ENCODE measurements around the gene DRAP1.

DRAP1 gene

DNA sequence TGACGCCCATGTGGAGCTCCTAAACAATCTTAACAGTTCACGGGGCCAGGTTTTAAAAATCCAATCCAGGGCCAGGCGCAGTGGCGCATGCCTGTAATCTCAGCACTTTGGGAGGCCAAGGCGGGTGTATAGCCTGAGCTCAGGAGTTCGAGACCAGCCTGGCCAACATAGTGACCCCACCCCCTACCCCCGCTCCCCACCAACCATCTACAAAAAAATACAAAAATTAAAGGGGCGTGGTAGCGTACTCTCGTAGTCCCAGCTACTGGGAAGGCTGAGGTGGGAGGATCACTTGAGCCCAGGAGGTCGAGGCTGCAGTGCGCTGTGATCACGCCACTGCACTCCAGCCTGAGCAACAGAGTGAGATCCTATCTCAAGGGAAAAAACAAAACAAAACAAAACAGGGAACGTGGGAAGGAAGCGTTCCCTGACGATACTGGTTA, 41.6 kb downstream of the DRAP1 start:
- no peak for TF ChIP-seq SPI1 (IDR thresholded peaks at IDR 0.05; ENCODE audit: borderline replicate concordance, low read depth)
- Histone ChIP-seq H3K27me3 (ENCODE audit: insufficient read depth, poor library complexity, severe bottlenecking) (no peaks in the 10 kb centered on the region), H3K4me3 (replicated peaks; ENCODE audit: insufficient read depth, low read length) (peak overlapping the region; percentile 80), H3K27ac (replicated peaks) (peak overlapping the region; percentile 88)
- no peak for DNase-seq (ENCODE audit: low read depth in 1 of 2, low spot score in 1 of 2)

DNA sequence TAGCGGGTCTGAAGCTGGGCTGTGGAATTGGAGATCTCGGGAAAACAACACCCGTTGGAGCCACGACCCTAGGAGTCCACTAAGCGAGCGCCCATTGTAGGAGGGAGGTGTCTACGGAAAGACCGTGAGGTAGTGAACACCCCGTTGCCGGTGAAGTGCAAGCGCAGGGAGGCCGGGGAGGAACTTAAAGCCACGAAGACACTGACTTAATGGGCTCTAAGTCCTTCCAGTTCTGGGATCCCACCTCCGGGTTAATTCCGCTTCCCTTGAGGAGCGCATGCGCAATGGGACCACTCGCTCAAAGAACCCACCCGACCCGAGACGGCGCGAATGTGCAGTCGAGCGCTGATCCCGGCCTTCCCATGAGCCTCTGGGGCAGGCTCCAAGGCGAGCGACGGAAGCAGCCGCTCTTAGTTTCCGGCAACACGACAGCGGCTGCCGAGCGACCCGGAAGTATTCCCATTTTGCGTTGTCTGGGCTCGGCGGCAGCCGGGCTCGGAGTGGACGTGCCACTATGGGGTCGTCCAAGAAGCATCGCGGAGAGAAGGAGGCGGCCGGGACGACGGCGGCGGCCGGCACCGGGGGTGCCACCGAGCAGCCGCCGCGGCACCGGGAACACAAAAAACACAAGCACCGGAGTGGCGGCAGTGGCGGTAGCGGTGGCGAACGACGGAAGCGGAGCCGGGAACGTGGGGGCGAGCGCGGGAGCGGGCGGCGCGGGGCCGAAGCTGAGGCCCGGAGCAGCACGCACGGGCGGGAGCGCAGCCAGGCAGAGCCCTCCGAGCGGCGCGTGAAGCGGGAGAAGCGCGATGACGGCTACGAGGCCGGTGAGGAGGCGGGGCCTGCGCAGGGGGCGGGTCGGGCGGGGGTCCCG, 42.3 kb downstream of the DRAP1 start, which contains the start of gene SART1:
Gene SART1, plus strand, starts transcription at position 468 of the 874 bp plus-strand sequence. Its CDS starts 47 bp downstream, at position 515.
- H3K27ac ChIP-seq (replicated peaks) = peak within 1 kb of the TSS; percentile 88
- peak within 1 kb of the TSS; percentile 80 for H3K4me3 ChIP-seq (replicated peaks; ENCODE audit: insufficient read depth, low read length)
- H3K27me3 ChIP-seq (ENCODE audit: insufficient read depth, poor library complexity, severe bottlenecking) = no peaks in the 10 kb centered on the region
- peak; percentile 98 for TF ChIP-seq GABPA (IDR thresholded peaks at IDR 0.05; ENCODE audit: low read depth)
- TF ChIP-seq, protein P1, sequence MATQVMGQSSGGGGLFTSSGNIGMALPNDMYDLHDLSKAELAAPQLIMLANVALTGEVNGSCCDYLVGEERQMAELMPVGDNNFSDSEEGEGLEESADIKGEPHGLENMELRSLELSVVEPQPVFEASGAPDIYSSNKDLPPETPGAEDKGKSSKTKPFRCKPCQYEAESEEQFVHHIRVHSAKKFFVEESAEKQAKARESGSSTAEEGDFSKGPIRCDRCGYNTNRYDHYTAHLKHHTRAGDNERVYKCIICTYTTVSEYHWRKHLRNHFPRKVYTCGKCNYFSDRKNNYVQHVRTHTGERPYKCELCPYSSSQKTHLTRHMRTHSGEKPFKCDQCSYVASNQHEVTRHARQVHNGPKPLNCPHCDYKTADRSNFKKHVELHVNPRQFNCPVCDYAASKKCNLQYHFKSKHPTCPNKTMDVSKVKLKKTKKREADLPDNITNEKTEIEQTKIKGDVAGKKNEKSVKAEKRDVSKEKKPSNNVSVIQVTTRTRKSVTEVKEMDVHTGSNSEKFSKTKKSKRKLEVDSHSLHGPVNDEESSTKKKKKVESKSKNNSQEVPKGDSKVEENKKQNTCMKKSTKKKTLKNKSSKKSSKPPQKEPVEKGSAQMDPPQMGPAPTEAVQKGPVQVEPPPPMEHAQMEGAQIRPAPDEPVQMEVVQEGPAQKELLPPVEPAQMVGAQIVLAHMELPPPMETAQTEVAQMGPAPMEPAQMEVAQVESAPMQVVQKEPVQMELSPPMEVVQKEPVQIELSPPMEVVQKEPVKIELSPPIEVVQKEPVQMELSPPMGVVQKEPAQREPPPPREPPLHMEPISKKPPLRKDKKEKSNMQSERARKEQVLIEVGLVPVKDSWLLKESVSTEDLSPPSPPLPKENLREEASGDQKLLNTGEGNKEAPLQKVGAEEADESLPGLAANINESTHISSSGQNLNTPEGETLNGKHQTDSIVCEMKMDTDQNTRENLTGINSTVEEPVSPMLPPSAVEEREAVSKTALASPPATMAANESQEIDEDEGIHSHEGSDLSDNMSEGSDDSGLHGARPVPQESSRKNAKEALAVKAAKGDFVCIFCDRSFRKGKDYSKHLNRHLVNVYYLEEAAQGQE (IDR thresholded peaks at IDR 0.05; ENCODE audit: insufficient replicate concordance, low read depth) = peak; percentile 78
- no peak for TF ChIP-seq SPI1 (IDR thresholded peaks at IDR 0.05; ENCODE audit: borderline replicate concordance, low read depth)
- TF ChIP-seq, protein P2, sequence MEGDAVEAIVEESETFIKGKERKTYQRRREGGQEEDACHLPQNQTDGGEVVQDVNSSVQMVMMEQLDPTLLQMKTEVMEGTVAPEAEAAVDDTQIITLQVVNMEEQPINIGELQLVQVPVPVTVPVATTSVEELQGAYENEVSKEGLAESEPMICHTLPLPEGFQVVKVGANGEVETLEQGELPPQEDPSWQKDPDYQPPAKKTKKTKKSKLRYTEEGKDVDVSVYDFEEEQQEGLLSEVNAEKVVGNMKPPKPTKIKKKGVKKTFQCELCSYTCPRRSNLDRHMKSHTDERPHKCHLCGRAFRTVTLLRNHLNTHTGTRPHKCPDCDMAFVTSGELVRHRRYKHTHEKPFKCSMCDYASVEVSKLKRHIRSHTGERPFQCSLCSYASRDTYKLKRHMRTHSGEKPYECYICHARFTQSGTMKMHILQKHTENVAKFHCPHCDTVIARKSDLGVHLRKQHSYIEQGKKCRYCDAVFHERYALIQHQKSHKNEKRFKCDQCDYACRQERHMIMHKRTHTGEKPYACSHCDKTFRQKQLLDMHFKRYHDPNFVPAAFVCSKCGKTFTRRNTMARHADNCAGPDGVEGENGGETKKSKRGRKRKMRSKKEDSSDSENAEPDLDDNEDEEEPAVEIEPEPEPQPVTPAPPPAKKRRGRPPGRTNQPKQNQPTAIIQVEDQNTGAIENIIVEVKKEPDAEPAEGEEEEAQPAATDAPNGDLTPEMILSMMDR (IDR thresholded peaks at IDR 0.05; ENCODE audit: insufficient read depth, low read length) = no peak
- TF ChIP-seq POLR2AphosphoS5 (IDR thresholded peaks at IDR 0.05; ENCODE audit: low read depth) = peak; percentile 60
- DNase-seq (ENCODE audit: low read depth in 1 of 2, low spot score in 1 of 2) = peak; percentile 95 to 98

DNA sequence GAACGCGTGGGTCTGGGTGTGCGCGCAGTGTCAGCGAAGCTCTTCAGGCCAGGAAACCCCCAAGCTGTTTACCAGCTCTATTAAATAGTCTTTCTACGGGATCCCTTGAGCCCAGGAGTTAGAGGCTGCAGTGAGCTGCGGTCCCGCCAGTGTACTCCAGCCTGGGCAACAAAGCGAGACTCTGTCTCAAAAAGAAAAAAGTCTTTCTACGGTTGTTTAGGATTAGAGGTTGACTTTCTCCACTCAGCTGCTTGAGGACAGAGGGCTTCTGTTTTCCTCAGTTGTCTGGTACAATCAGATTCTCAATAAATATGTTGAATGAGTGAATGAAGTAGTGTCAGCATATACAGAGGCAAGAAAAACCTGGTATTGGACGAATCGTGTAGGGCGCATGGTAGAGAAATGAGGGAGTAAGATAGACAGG, 42.9 kb downstream of the DRAP1 start:
- Histone ChIP-seq H3K4me3 (replicated peaks; ENCODE audit: insufficient read depth, low read length) (peak overlapping the region; percentile 80), H3K27me3 (ENCODE audit: insufficient read depth, poor library complexity, severe bottlenecking) (no peaks in the 10 kb centered on the region), H3K27ac (replicated peaks) (peak overlapping the region; percentile 47)
- DNase-seq (ENCODE audit: low read depth in 1 of 2, low spot score in 1 of 2) = no peak
- TF ChIP-seq GABPA (IDR thresholded peaks at IDR 0.05; ENCODE audit: low read depth) = no peak
- TF ChIP-seq, protein P2 (IDR thresholded peaks at IDR 0.05; ENCODE audit: insufficient read depth, low read length) = no peak
- TF ChIP-seq, protein P1 (IDR thresholded peaks at IDR 0.05; ENCODE audit: insufficient replicate concordance, low read depth) = no peak
- TF ChIP-seq SPI1 (IDR thresholded peaks at IDR 0.05; ENCODE audit: borderline replicate concordance, low read depth) = no peak
- TF ChIP-seq POLR2AphosphoS5 (IDR thresholded peaks at IDR 0.05; ENCODE audit: low read depth) = no peak

DNA sequence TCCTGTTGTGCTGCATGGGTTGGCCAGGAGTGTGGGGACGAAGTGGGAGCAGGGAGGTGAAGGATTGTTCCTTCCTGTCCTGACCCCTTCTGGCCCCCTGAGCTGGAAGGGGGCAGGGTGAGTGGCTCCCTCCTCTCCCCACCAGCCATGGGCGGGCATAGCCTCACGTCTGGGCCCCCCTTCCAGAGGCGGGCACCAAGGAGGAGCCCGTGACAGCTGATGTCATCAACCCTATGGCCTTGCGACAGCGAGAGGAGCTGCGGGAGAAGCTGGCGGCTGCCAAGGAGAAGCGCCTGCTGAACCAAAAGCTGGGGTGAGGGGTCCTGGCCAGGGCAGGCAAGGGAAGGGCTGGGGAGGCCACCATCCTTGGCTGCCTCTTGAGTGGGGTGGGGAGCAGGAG, 45.7 kb downstream of the DRAP1 start:
- Histone ChIP-seq H3K27ac (replicated peaks) (no peak overlapping the region), H3K4me3 (replicated peaks; ENCODE audit: insufficient read depth, low read length) (no peak overlapping the region), H3K27me3 (ENCODE audit: insufficient read depth, poor library complexity, severe bottlenecking) (no peaks in the 10 kb centered on the region)
- no peak for TF ChIP-seq POLR2AphosphoS5 (IDR thresholded peaks at IDR 0.05; ENCODE audit: low read depth)
- no peak for TF ChIP-seq GABPA (IDR thresholded peaks at IDR 0.05; ENCODE audit: low read depth)
- DNase-seq (ENCODE audit: low read depth in 1 of 2, low spot score in 1 of 2) = no peak
